ENCODE measurements around the gene KRT4.

- TF ChIP-seq, protein P1, sequence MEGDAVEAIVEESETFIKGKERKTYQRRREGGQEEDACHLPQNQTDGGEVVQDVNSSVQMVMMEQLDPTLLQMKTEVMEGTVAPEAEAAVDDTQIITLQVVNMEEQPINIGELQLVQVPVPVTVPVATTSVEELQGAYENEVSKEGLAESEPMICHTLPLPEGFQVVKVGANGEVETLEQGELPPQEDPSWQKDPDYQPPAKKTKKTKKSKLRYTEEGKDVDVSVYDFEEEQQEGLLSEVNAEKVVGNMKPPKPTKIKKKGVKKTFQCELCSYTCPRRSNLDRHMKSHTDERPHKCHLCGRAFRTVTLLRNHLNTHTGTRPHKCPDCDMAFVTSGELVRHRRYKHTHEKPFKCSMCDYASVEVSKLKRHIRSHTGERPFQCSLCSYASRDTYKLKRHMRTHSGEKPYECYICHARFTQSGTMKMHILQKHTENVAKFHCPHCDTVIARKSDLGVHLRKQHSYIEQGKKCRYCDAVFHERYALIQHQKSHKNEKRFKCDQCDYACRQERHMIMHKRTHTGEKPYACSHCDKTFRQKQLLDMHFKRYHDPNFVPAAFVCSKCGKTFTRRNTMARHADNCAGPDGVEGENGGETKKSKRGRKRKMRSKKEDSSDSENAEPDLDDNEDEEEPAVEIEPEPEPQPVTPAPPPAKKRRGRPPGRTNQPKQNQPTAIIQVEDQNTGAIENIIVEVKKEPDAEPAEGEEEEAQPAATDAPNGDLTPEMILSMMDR (IDR thresholded peaks at IDR 0.05): no peak
- no peak for TF ChIP-seq POLR2A (IDR thresholded peaks at IDR 0.05)
Measured at GRCh38 chr12:52837781-52838608, 24.1 kb upstream of the KRT4 start.

All from adrenal gland (tissue), 5 donors.